GM18526 (cell line): ENCODE data around the gene SLC9A3.

Source experiments
- POLR2A ChIP-seq: IDR thresholded peaks from 3 replicates; pipeline ENCODE4 v1.6.1; 2011; ENCODE audit not compliant: insufficient read length; ENCODE audit errors: extremely low read depth

The SLC9A3 gene

GRCh38 chr5:524234-524972 is at the start of gene SLC9A3:
TSS of gene SLC9A3 (minus strand) at chr5:524449.
- no peak for TF ChIP-seq POLR2A

GRCh38 chr5:573976-574375 is 49.7 kb upstream of the SLC9A3 start:
- TF ChIP-seq POLR2A = no peak

GRCh38 chr5:573206-573605 is 49.0 kb upstream of the SLC9A3 start:
- no peak for TF ChIP-seq POLR2A

GRCh38 chr5:572398-573019 is 48.3 kb upstream of the SLC9A3 start:
- no peak for TF ChIP-seq POLR2A

GRCh38 chr5:571791-572190 is 47.5 kb upstream of the SLC9A3 start:
- TF ChIP-seq POLR2A = no peak

GRCh38 chr5:570886-571285 is 46.6 kb upstream of the SLC9A3 start:
- TF ChIP-seq POLR2A = no peak

GRCh38 chr5:570446-570845 is 46.2 kb upstream of the SLC9A3 start:
- TF ChIP-seq POLR2A = no peak

- no peak for TF ChIP-seq POLR2A
Measured at GRCh38 chr5:569868-570361, 45.7 kb upstream of the SLC9A3 start.

GRCh38 chr5:569358-569867 is 45.2 kb upstream of the SLC9A3 start:
- TF ChIP-seq POLR2A = no peak

GRCh38 chr5:568809-569208 is 44.6 kb upstream of the SLC9A3 start:
- TF ChIP-seq POLR2A = no peak

- TF ChIP-seq POLR2A = no peak
Measured at GRCh38 chr5:568061-568781, 44.0 kb upstream of the SLC9A3 start.

GRCh38 chr5:567664-568060 is 43.4 kb upstream of the SLC9A3 start:
- no peak for TF ChIP-seq POLR2A

- TF ChIP-seq POLR2A = no peak
Measured at GRCh38 chr5:566636-567309, 42.5 kb upstream of the SLC9A3 start.

- TF ChIP-seq POLR2A = no peak
Measured at GRCh38 chr5:565782-566440, 41.7 kb upstream of the SLC9A3 start.

- no peak for TF ChIP-seq POLR2A
Measured at GRCh38 chr5:561408-561807, 37.2 kb upstream of the SLC9A3 start.
